CD4-positive, alpha-beta T cell treated with Interleukin-10 for 1 hour (primary cell): ENCODE measurements around the gene EDC3.
"Not testable (repeated sequence)": the region's sequence is repeated elsewhere in the genome, so short reads cannot be mapped to it uniquely, and the experiment has no call there.

Experiments used
- DNase-seq: peaks from one replicate; pipeline ENCODE4 v3.0.0-alpha.2; 2020

EDC3 gene

GRCh38 chr15:74646480-74646879, 49.3 kb downstream of the EDC3 start:
- DNase-seq, result no peak

- DNase-seq, result no peak
Measured at GRCh38 chr15:74643665-74644204, 52.1 kb downstream of the EDC3 start.

GRCh38 chr15:74642734-74643664, 52.8 kb downstream of the EDC3 start:
- no peak for DNase-seq

DNA sequence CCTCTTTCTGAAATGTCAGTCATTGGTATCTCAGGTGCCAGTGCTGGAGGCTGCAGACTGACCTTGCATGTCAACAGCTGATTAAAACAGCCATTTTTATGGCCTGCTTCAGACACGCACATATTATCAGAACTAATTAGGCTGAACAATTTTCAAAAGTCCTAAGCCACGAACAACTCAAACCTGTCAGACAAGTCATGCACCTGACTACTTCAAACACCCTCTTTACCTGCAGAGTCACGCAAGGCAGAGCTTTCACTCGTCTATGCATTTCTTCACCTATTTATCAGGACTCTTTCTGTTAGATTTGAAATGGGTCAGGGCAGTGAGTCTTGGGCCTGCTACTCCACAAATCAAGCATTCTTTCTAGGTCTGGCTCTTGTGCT, 53.5 kb downstream of the EDC3 start:
- no peak for DNase-seq

GRCh38 chr15:74641151-74641550, 54.7 kb downstream of the EDC3 start:
- DNase-seq, result no peak

- no peak for DNase-seq
Measured at GRCh38 chr15:74636984-74637383, 58.8 kb downstream of the EDC3 start.

DNA sequence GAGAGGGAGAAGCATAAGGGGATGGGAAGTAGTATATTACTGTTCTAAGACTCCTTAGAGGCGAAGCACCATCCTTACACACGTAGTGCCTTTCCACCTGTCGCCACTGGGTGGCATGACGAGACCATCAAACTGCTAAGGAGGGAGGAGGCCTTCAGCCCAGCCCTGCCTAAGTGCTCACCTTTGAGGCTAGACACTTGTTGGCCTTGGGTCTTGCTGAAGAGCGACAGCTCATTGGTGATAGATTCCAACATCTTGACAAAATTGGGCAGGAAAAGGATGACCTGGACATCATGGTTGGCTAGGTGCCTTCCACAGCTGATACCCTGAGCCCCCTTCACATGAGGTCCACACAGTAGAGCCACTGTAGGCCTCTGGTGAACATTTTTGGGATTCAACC, 60.6 kb downstream of the EDC3 start:
- DNase-seq, result peak; percentile 81

GRCh38 chr15:74633781-74634180, 62.0 kb downstream of the EDC3 start:
- no peak for DNase-seq

- no peak for DNase-seq
Measured at GRCh38 chr15:74632601-74633000, 63.2 kb downstream of the EDC3 start.

- DNase-seq, result peak; percentile 62
Measured at GRCh38 chr15:74631935-74632560, 63.8 kb downstream of the EDC3 start.

GRCh38 chr15:74631408-74631807, 64.4 kb downstream of the EDC3 start:
- no peak for DNase-seq

DNA sequence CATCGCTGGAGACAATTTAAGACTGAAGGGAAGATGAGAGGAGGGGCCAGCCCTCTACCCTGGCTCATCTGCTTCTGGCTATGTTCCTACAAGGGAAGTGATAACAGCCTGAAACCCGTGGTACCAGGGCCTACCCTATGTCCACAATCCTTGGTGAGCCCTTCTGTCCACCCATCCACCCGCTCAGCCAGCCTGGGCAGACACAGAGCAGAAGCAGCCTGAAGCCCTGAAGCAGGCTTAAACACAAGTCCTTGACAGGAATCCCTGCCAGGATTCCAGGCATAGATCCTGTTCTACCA, 64.8 kb downstream of the EDC3 start:
- no peak for DNase-seq

DNA sequence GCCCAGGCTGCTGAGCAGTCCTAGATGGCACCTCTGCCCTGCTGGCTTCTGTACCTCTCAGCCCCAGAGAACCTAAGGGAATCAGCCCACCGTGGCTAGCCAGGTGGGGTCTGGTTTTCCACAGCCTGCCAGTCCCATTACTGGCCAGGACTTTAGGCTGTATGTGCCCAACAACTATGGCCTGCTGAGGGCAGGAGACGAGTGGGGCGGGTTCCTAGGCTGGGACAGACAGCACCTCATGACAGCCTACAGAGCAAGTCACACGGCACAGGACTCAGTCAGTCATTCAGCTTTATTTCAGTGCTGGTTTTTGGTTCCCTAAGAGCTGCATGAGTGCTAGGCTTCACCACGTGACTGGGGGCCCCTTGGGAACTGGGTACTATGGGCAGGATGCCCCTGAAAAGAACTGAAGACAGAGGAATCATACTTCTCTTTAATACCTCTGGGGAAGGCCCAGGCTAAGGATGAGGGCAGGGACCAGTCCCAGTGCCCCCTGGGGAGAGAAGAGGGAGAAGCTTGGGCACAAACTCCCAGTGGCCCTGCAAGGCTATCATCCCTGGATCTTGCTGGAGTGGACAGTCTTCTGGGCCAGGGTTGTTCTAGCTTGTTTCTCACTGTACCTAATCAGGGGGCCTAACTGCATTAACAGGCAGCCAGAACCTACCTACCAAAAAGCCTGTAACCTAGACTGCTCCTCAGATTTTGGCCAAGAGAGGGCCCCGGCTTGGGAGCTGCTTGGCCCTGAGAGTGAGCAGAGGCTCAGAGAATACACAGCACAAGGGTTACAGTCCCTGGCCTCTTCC, 65.3 kb downstream of the EDC3 start:
- no peak for DNase-seq

DNA sequence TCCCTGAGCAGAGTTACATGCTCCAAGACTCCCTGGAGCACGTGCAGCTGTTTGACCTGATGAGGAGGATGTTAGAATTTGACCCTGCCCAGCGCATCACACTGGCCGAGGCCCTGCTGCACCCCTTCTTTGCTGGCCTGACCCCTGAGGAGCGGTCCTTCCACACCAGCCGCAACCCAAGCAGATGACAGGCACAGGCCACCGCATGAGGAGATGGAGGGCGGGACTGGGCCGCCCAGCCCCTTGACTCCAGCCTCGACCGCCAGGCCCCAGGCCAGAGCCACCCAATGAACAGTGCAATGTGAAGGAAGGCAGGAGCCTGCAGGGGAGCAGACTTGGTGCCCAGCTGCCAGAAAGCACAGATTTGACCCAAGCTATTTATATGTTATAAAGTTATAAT, 66.1 kb downstream of the EDC3 start:
- DNase-seq, result not testable (repeated sequence)

DNA sequence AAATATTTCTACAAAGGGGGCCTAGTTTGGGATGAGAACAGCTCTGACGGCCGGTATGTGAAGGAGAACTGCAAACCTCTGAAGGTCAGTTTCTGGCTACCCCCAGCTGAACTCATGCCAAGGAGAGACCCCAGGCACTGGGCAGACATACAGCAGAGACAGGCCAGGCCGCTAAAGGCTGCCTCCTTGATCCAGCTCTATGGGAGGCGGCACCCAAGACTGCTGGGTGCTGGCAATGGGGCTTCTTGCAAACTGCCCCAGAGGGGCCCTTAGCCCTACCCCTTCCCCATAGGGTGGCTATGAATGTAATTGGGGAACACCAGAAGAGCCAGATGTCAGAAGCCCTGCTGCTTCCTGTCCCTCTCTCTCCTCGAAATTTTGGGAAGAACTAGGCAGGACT, 66.9 kb downstream of the EDC3 start:
- DNase-seq, result no peak

DNA sequence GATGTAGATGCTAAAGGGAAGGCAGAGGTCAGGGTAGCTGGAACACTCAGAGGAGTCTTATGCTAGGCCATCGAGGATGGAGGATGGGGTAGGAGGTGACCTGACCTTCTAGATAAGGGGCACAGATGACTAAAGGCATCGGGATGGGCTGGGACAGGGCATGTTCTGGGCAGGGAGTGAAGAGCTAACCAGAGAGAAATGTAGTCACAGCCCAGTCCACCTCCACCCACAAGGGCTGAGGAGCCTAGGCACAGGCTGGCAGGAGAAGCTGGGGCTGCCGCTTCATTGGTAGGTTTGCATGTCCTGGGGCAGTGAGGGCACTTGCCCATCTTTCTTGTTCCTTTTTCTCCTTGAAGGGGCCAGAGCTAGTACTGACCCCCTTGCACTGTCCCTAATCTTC, 67.6 kb downstream of the EDC3 start:
- no peak for DNase-seq

- DNase-seq, result no peak
Measured at GRCh38 chr15:74627766-74628165, 68.1 kb downstream of the EDC3 start.

DNA sequence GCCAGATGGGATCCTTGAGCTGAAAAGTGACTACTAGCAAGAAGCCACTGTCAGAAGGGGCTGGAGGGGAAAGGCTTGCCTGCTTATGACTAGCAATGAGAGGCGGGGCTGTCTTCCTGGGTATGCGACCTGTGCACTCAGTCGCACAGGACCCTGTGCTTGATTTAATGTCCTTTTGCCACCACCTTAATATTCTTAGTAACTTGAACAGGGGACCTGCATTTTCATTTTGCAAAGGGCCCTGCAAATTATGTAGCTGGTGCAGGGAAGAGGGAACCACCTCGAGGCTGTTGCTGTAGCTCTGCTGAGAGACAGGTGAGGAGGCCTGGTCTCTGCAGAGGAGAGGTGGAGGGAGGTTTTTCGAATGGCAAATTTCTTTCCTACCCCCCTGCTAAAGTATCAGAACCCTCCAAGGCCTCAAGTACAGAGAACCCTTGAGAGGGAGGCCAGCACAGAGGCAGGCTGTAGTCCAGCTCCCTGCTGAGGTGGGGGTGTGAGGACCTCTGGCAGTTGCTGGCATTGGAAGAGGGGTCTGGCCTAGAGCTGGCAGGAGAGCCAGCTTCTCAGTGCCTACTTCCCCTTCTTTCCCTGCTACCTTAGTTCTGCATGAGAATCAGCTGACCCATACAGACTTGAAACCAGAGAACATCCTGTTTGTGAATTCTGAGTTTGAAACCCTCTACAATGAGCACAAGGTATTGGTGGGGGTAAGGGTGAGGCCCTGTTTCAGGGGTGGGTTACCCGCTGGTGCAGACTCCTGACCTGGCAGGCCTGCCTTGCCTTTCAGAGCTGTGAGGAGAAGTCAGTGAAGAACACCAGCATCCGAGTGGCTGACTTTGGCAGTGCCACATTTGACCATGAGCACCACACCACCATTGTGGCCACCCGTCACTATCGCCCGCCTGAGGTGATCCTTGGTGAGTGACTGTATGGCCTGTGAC, 68.8 kb downstream of the EDC3 start:
- DNase-seq, result no peak

- DNase-seq, result no peak
Measured at GRCh38 chr15:74626336-74626735, 69.5 kb downstream of the EDC3 start.

GRCh38 chr15:74625693-74626092, 70.1 kb downstream of the EDC3 start:
- DNase-seq, result no peak

GRCh38 chr15:74624020-74624602, 71.7 kb downstream of the EDC3 start:
- DNase-seq, result no peak

DNA sequence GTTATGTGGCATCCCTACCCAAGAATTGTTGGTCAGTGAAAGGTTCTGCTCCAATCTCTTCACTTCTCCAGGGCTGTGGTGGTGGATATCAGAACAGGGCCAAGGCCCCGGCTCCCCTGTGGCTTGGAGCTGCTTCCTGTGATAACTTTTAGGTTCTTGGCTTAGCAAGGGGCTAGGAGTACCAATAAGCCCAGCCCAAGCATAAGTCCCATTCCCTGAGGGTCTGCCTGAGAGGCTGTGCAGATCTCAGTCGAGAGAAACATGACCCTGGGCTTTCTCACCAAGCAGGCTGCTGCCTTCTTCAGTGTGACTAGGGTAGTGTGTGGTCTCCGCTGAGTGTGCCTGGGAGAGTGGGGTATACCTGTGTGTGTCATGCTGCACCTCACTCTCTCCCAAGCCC, 73.1 kb downstream of the EDC3 start:
- DNase-seq, result no peak
